ENCODE measurements around the gene GIPC2.

DNA sequence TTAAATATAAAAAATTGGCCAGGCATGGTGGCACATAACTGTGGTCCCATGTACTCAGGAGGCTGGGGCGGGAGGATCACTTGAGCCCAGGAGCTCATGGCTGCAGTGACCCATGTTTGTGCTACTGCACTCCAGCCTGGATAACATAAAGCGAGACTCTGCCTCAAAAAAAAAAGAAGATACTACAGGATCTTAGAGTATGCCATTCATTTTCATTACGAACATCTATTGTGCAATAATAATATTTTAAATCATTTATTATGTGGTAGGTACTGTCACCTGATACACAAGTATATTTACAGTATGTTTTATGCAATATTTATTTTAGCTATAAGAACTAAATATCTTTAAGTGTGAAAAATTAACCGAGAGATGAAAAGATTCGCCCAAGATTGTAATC lies 9.3 kb upstream of the GIPC2 start:
- TF ChIP-seq, protein P1, sequence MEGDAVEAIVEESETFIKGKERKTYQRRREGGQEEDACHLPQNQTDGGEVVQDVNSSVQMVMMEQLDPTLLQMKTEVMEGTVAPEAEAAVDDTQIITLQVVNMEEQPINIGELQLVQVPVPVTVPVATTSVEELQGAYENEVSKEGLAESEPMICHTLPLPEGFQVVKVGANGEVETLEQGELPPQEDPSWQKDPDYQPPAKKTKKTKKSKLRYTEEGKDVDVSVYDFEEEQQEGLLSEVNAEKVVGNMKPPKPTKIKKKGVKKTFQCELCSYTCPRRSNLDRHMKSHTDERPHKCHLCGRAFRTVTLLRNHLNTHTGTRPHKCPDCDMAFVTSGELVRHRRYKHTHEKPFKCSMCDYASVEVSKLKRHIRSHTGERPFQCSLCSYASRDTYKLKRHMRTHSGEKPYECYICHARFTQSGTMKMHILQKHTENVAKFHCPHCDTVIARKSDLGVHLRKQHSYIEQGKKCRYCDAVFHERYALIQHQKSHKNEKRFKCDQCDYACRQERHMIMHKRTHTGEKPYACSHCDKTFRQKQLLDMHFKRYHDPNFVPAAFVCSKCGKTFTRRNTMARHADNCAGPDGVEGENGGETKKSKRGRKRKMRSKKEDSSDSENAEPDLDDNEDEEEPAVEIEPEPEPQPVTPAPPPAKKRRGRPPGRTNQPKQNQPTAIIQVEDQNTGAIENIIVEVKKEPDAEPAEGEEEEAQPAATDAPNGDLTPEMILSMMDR (IDR thresholded peaks at IDR 0.05), result no peak
- TF ChIP-seq ZFX (IDR thresholded peaks at IDR 0.05; ENCODE audit: borderline replicate concordance), result no peak

Data from 22Rv1 (cell line).